H1 (cell line): ENCODE results near the gene ACY1. TPM values are rescaled to one million over a fixed set of nuclear protein-coding genes. Genes with fewer than 3 reads are reported as not detected.

Experiments
- CTCF ChIA-PET: fragments of 300-600 bp; sonication (Branson Sonifier 250); formaldehyde crosslinking; loops from one replicate; lab custom pipeline; 2021; ENCODE audit not compliant: partially characterized antibody; lab: Charles Lee
- POLR2A ChIA-PET: fragments of 300-600 bp; sonication (Branson Sonifier 250); formaldehyde crosslinking; loops from one replicate; lab custom pipeline; 2021; ENCODE audit warnings: inconsistent platforms; ENCODE audit not compliant: partially characterized antibody; lab: Charles Lee
- DNase-seq, 2 experiments: peaks; one replicate each; pipeline versions ENCODE4 v3.0.0 to v3.0.0-alpha.2; 2010 to 2022; ENCODE audit warnings: low spot score in 2 of 2, low read depth in 1 of 2, mixed read lengths in 1 of 2
- FAIRE-seq: peaks from 2 replicates; lab custom pipeline; 2011; peaks lifted over from hg19 to GRCh38; lab: Jason Lieb, UNC
- H2AFZ ChIP-seq: 2 replicates; pipeline ENCODE4 v1.8.1; 2012; ENCODE audit warnings: low read length, inconsistent platforms
- H2AK5ac ChIP-seq: 2 replicates; pipeline ENCODE4 v1.6.1; 2013; ENCODE audit warnings: low read depth, low read length
- H2BK120ac ChIP-seq: replicated peaks from 2 replicates; pipeline ENCODE3; 2013; ENCODE audit warnings: low read depth, low read length, inconsistent platforms
- H2BK12ac ChIP-seq: 2 replicates; pipeline ENCODE4 v1.6.1; 2013; ENCODE audit warnings: low read depth, low read length
- H2BK15ac ChIP-seq: 2 replicates; pipeline ENCODE4 v1.6.1; 2013; ENCODE audit warnings: low read length
- H2BK20ac ChIP-seq: 2 replicates; pipeline ENCODE4 v1.6.1; 2013; ENCODE audit warnings: low read length
- H2BK5ac ChIP-seq: 2 replicates; pipeline ENCODE4 v1.6.1; 2013; ENCODE audit warnings: low read depth, low read length
- H3K14ac ChIP-seq: 2 replicates; pipeline ENCODE4 v1.6.1; 2013; ENCODE audit warnings: inconsistent platforms; ENCODE audit not compliant: insufficient read length
- H3K18ac ChIP-seq: 2 replicates; pipeline ENCODE4 v1.6.1; 2013; ENCODE audit warnings: low read length; ENCODE audit errors: extremely low read depth
- H3K23ac ChIP-seq: 2 replicates; pipeline ENCODE4 v1.6.1; 2013; ENCODE audit warnings: inconsistent platforms; ENCODE audit not compliant: insufficient read length
- H3K23me2 ChIP-seq: 2 replicates; pipeline ENCODE4 v1.6.1; 2013; ENCODE audit warnings: low read depth, low read length
- H3K27ac ChIP-seq: 2 replicates; pipeline ENCODE4 v1.6.1; 2011; ENCODE audit warnings: low read depth, low read length, inconsistent platforms
- H3K27me3 ChIP-seq, 4 experiments: replicated peaks in 1 of 4; 1 replicate in 1 of 4; 2 replicates in 3 of 4; pipeline versions ENCODE4 v1.6.1 to v1.8.1; 2011 to 2013; ENCODE audit warnings: low read length in 3 of 4, mild to moderate bottlenecking in 3 of 4, inconsistent platforms in 2 of 4, mixed read lengths in 2 of 4, moderate library complexity in 1 of 4; ENCODE audit not compliant: control insufficient read depth in 3 of 4, insufficient read depth in 3 of 4; ENCODE audit errors: extremely low read depth in 1 of 4
- H3K36me3 ChIP-seq, 4 experiments: 2 replicates each; pipeline versions ENCODE4 v1.6.1 to v1.8.1; 2011 to 2013; ENCODE audit warnings: mild to moderate bottlenecking in 4 of 4, low read length in 3 of 4, moderate library complexity in 2 of 4, control low read depth in 1 of 4, inconsistent platforms in 1 of 4; ENCODE audit not compliant: insufficient read depth in 4 of 4, control insufficient read depth in 2 of 4
- H3K4ac ChIP-seq: replicated peaks from 2 replicates; pipeline ENCODE3; 2013; ENCODE audit warnings: low read length, low read depth, mixed read lengths, inconsistent platforms; ENCODE audit not compliant: insufficient read length
- H3K4me1 ChIP-seq, 4 experiments: replicated peaks in 1 of 4; 1 replicate in 1 of 4; 2 replicates in 3 of 4; pipeline versions ENCODE4 v1.6.1 to v1.8.1; 2011 to 2013; ENCODE audit warnings: low read length in 3 of 4, inconsistent platforms in 2 of 4, mixed read lengths in 1 of 4; ENCODE audit not compliant: insufficient read depth in 4 of 4, control insufficient read depth in 3 of 4
- H3K4me2 ChIP-seq, 2 experiments: 2 replicates each; pipeline versions ENCODE4 v1.6.1 to v1.8.1; 2011 to 2013; ENCODE audit warnings: low read depth in 2 of 2, low read length in 2 of 2, control low read depth in 1 of 2, inconsistent platforms in 1 of 2, mild to moderate bottlenecking in 1 of 2; ENCODE audit not compliant: insufficient read depth in 1 of 2
- H3K4me3 ChIP-seq, 4 experiments: fragments of 200-600, 300-600 bp in 1 of 4; sonication (generic), shearing (Covaris generic), sonication (Bioruptor Twin) in 1 of 4; 2 replicates each; pipeline versions ENCODE4 v1.5.1 to v1.8.1; 2011 to 2016; ENCODE audit warnings: low read length in 4 of 4, low read depth in 3 of 4, control low read depth in 2 of 4, inconsistent platforms in 2 of 4, mild to moderate bottlenecking in 2 of 4, mixed read lengths in 1 of 4, moderate library complexity in 1 of 4; ENCODE audit not compliant: insufficient read depth in 2 of 4; ENCODE audit errors: extremely low read depth in 1 of 4
- H3K56ac ChIP-seq: replicated peaks from 2 replicates; pipeline ENCODE3; 2013; ENCODE audit warnings: low read depth, mild to moderate bottlenecking, mixed read lengths, low read length, inconsistent platforms; ENCODE audit not compliant: insufficient read length
- H3K79me1 ChIP-seq: 2 replicates; pipeline ENCODE4 v1.6.1; 2013; ENCODE audit warnings: low read depth, low read length, control low read depth
- H3K79me2 ChIP-seq, 2 experiments: 2 replicates each; pipeline versions ENCODE4 v1.6.1 to v1.8.1; 2012 to 2013; ENCODE audit warnings: low read length in 2 of 2, mild to moderate bottlenecking in 2 of 2, inconsistent platforms in 1 of 2; ENCODE audit not compliant: insufficient read depth in 2 of 2, control insufficient read depth in 1 of 2
- H3K9ac ChIP-seq, 4 experiments: replicated peaks in 1 of 4; 1 replicate in 1 of 4; 2 replicates in 3 of 4; pipeline versions ENCODE4 v1.6.1 to v1.8.1; 2011 to 2013; ENCODE audit warnings: low read depth in 3 of 4, low read length in 3 of 4, control low read depth in 2 of 4, mild to moderate bottlenecking in 2 of 4, moderate library complexity in 2 of 4, inconsistent platforms in 1 of 4; ENCODE audit errors: extremely low read depth in 1 of 4
- H3K9me3 ChIP-seq, 2 experiments: 2 replicates each; pipeline versions ENCODE4 v1.6.1 to v1.8.1; 2012 to 2013; ENCODE audit warnings: mild to moderate bottlenecking in 2 of 2, moderate library complexity in 2 of 2, control low read depth in 1 of 2, inconsistent platforms in 1 of 2, low read depth in 1 of 2, low read length in 1 of 2, mixed read lengths in 1 of 2; ENCODE audit not compliant: insufficient read depth in 2 of 2
- H4K20me1 ChIP-seq, 2 experiments: replicated peaks in 1 of 2; 2 replicates each; pipeline versions ENCODE3 to v1.8.1; 2011 to 2013; ENCODE audit warnings: inconsistent platforms in 2 of 2, low read length in 2 of 2, mild to moderate bottlenecking in 1 of 2; ENCODE audit not compliant: insufficient read depth in 2 of 2, control insufficient read depth in 1 of 2
- H4K5ac ChIP-seq: 2 replicates; pipeline ENCODE4 v1.6.1; 2013; ENCODE audit warnings: low read length, low read depth, mixed read lengths, inconsistent platforms; ENCODE audit not compliant: insufficient read length
- H4K8ac ChIP-seq: 2 replicates; pipeline ENCODE4 v1.8.0; 2013; ENCODE audit warnings: mild to moderate bottlenecking, moderate library complexity, low read length, inconsistent platforms; ENCODE audit not compliant: insufficient read depth; ENCODE audit errors: extremely low read depth
- H4K91ac ChIP-seq: replicated peaks from 2 replicates; pipeline ENCODE3; 2013; ENCODE audit warnings: low read length, mixed read lengths, inconsistent platforms; ENCODE audit not compliant: insufficient read length
- EGR1 ChIP-seq: IDR thresholded peaks from 2 replicates; pipeline ENCODE4 v1.6.1; 2011; ENCODE audit warnings: low read depth, low read length, borderline replicate concordance
- GABPA ChIP-seq: IDR thresholded peaks from 2 replicates; pipeline ENCODE4 v1.6.1; 2011; ENCODE audit warnings: mild to moderate bottlenecking, low read length, moderate library complexity, borderline replicate concordance; ENCODE audit not compliant: insufficient read depth
- JUN ChIP-seq: IDR thresholded peaks from 2 replicates; pipeline ENCODE4 v1.6.1; 2011; ENCODE audit warnings: low read depth, mild to moderate bottlenecking, improper control_type of control experiment, low read length
- WGBS, 2 experiments: shearing (Covaris generic) in 1 of 2; methylation state at CpG; one replicate each; pipeline versions ENCODE4 v1.1.6 to v1.1.7; 2013 to 2015; ENCODE audit warnings: low lambda C conversion rate in 2 of 2, mixed read lengths in 2 of 2, inconsistent platforms in 1 of 2, low coverage in 1 of 2, missing lambda C conversion rate in 1 of 2; ENCODE audit not compliant: insufficient replicate concordance in 2 of 2, insufficient coverage in 1 of 2, insufficient read length in 1 of 2; ENCODE audit errors: extremely low coverage in 1 of 2, missing lambda C conversion rate in 1 of 2; 5-methylcytosine and 5-hydroxymethylcytosine counted together
- polyA plus RNA-seq, 7 experiments: library from polyadenylated mRNA; depleted of rRNA in 3 of 7; stranded (reverse) in 5 of 7; unstranded in 2 of 7; fragments of >200 nt in 5 of 7; fragments of 200-250 nt in 2 of 7; gene quantifications; 1 replicate in 5 of 7; 2 replicates in 1 of 7; 4 replicates in 1 of 7; pipeline versions ENCODE4 v1.2.1 to v1.2.3, GENCODE V29; 2011 to 2013; ENCODE audit warnings: missing spikeins in 2 of 7, mixed read lengths in 2 of 7
- total RNA-seq: library from RNA; stranded (reverse); fragmentation: NEBNext Ultra II Directional; extraction: Animal tissue kit (Norgen Biotek cat#: 25700); gene quantifications from 2 replicates; pipeline ENCODE4 v1.2.1, GENCODE V29; 2021
- TF ChIP-seq, protein P1 (sequence below), 3 experiments: IDR thresholded peaks; 1 replicate in 2 of 3; 2 replicates in 1 of 3; pipeline versions ENCODE4 v1.5.1 to v1.6.1; 2011; ENCODE audit warnings: low read length in 3 of 3, mild to moderate bottlenecking in 3 of 3, inconsistent platforms in 2 of 3, low read depth in 1 of 3, moderate library complexity in 1 of 3; ENCODE audit not compliant: insufficient read depth in 1 of 3; ENCODE audit errors: control extremely low read depth in 1 of 3

ACY1 gene
- total and polyA plus RNA-seq, 2 of the 8 experiments (the other 6 are each of a cell fraction or from before 2014, with no cell fraction given) = 48.3 to 113 TPM

DNA sequence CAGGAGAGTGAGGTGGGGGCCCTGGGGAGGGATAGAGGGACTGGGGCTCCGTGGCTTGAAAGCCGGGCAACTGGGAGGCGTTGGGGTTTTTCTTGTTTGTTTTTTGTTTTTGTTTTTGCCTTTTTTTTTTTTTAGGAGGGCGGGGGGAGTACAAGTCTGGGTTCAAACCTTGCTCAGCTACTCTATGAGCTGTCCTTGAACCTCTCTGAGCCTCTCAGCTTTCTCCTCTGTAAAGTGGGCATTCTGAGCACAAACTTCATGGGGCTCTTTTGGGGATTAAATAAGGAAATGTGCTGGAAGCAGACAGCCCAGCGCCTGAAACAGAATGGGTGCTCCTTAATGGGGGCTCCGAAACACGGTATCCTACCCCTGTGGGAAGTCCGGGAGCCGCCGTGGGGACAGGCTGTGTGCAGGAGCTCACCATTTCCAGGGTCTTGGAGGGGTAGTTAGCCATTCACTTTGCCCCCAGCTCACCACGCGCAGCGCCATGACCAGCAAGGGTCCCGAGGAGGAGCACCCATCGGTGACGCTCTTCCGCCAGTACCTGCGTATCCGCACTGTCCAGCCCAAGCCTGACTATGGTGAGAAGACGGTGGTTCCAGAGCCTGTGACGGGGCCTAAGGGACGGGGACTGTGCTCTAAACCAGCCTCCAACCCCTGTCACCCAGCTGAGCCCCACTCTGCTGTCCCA, 388 bp downstream of the ACY1 start:
- Histone ChIP-seq H3K79me1 (peaks cover 7% of the 10 kb centered on the region), H3K4me1 (peaks cover 0 to 14% (median 9%) of the 10 kb centered on the region in 4 experiments; a peak in 6 of 7 replicates), H3K27me3 (no peaks in the 10 kb centered on the region), H4K91ac (no peak overlapping the region), H3K18ac (peak overlapping the region; percentile 75), H3K36me3 (no peaks in the 10 kb centered on the region), H4K8ac (peak overlapping the region; percentile 85; the same call in 1 of the 2 replicates), H2BK5ac (peak overlapping the region; percentile 95; the same call in 1 of the 2 replicates), H3K23ac (no peak overlapping the region), H3K4me2 (peak overlapping the region; percentile 89 to 97), H3K9me3 (no peaks in the 10 kb centered on the region), H3K23me2 (peaks cover 7% of the 10 kb centered on the region), H2AFZ (no peak overlapping the region), H2AK5ac (peak overlapping the region; percentile 77; the same call in 1 of the 2 replicates), H4K20me1 (peaks cover 0 to 2% of the 10 kb centered on the region in 2 experiments), H2BK120ac (no peak overlapping the region), H4K5ac (peak overlapping the region; percentile 38), H3K56ac (peak overlapping the region; percentile 23), H3K14ac (no peak overlapping the region), H2BK12ac (no peak overlapping the region; the same call in 1 of the 2 replicates), H3K79me2 (no peaks in the 10 kb centered on the region), H3K9ac (peak overlapping the region in 2 of 4 experiments; percentile 38 to 41; a peak in 4 of 7 replicates), H2BK15ac (peak overlapping the region; percentile 99; the same call in 1 of the 2 replicates), H3K4ac (peak overlapping the region; percentile 9), H3K27ac (peak overlapping the region; percentile 45; the same call in 1 of the 2 replicates), H3K4me3 (peak overlapping the region; percentile 53 to 63 (median 56)), H2BK20ac (no peak overlapping the region)
- POLR2A ChIA-PET = interaction anchor here (0.9 to 29.3 kb wide), 14 partner anchors 0 to 172 kb away, joined by 3 to 923 read pairs (median 6); partner anchors contain the start of genes ABHD14A, ABHD14B, ACY1 and GPR62
- TF ChIP-seq, protein P1, sequence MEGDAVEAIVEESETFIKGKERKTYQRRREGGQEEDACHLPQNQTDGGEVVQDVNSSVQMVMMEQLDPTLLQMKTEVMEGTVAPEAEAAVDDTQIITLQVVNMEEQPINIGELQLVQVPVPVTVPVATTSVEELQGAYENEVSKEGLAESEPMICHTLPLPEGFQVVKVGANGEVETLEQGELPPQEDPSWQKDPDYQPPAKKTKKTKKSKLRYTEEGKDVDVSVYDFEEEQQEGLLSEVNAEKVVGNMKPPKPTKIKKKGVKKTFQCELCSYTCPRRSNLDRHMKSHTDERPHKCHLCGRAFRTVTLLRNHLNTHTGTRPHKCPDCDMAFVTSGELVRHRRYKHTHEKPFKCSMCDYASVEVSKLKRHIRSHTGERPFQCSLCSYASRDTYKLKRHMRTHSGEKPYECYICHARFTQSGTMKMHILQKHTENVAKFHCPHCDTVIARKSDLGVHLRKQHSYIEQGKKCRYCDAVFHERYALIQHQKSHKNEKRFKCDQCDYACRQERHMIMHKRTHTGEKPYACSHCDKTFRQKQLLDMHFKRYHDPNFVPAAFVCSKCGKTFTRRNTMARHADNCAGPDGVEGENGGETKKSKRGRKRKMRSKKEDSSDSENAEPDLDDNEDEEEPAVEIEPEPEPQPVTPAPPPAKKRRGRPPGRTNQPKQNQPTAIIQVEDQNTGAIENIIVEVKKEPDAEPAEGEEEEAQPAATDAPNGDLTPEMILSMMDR (IDR thresholded peaks at IDR 0.05; ENCODE audit: control extremely low read depth in 1 of 3, insufficient read depth in 1 of 3, low read depth in 1 of 3, low read length in 3 of 3) = no peak
- TF ChIP-seq GABPA (no peak), EGR1 (no peak), JUN (no peak)
- CTCF ChIA-PET = interaction anchor here (0.8 to 5.5 kb wide), 14 partner anchors 9 to 222 kb away, joined by 3 to 66 read pairs (median 10); partner anchors contain the start of genes ABHD14B, PARP3, PCBP4 and RPL29
- DNase-seq = no peak
- no peak for FAIRE-seq
- WGBS, 2 experiments = 82% methylated on average over 20 of the region's 22 CpGs; no CpG with 5 or more reads in 1 of the 2 experiments
